HepG2 (cell line): ENCODE results near the gene SLC6A6. TPM values are rescaled to one million over a fixed set of nuclear protein-coding genes. Genes with fewer than 3 reads are reported as not detected.

ENCODE experiments used
- ATAC-seq: fragments of 200-7000 bp; cut with Tn5 transposase; 3 replicates; pipeline ENCODE4 v1.9.1; 2020; ENCODE audit warnings: mild to moderate bottlenecking, moderate library complexity
- BruUV-seq: library from RNA; stranded (reverse); fragments of 400-500 nt; replicated peaks from 2 replicates; lab custom pipeline; 2021; lab: Mats Ljungman, UMichigan
- CTCF ChIA-PET: fragments of 300-600 bp; formaldehyde crosslinking; extraction: SDS; loops from one replicate; lab custom pipeline; 2021; ENCODE audit warnings: low total read pairs, inconsistent platforms, low intra/inter-chr PET ratio; lab: Yijun Ruan, JAX
- POLR2A ChIA-PET: fragments of 350-600 bp; sonication (Branson Sonifier 250); formaldehyde crosslinking; loops from one replicate; lab custom pipeline; 2020; ENCODE audit warnings: antibody characterized with exemption, inconsistent platforms; lab: Yijun Ruan, JAX
- DNase-seq: peaks from one replicate; pipeline ENCODE4 v3.0.0-alpha.2; 2015; ENCODE audit warnings: low spot score
- FAIRE-seq: peaks from 3 replicates; lab custom pipeline; 2011; peaks lifted over from hg19 to GRCh38; lab: Jason Lieb, UNC
- H2AFZ ChIP-seq: one replicate; pipeline ENCODE4 v1.6.1; 2011; ENCODE audit warnings: low read length, inconsistent platforms
- H3K27ac ChIP-seq: fragments of 300-600 bp; 3 replicates; pipeline ENCODE4 v1.8.0; 2011; ENCODE audit warnings: mixed run types, mild to moderate bottlenecking, mixed read lengths, low read length, inconsistent platforms; ENCODE audit not compliant: insufficient read depth; ENCODE audit errors: extremely low read length
- H3K27me3 ChIP-seq, 2 experiments: fragments of 200-600 bp in 1 of 2; 2 replicates in 1 of 2; 3 replicates in 1 of 2; pipeline versions ENCODE4 v1.6.0 to v1.8.0; 2011; ENCODE audit warnings: low read length in 2 of 2, mild to moderate bottlenecking in 2 of 2, moderate library complexity in 2 of 2, inconsistent platforms in 1 of 2; ENCODE audit not compliant: insufficient read depth in 2 of 2, control insufficient read depth in 1 of 2
- H3K36me3 ChIP-seq, 2 experiments: fragments of 200-600 bp in 1 of 2; replicated peaks in 1 of 2; 2 replicates in 1 of 2; 3 replicates in 1 of 2; pipeline versions ENCODE4 v1.5.1 to v1.8.0; 2011; ENCODE audit warnings: low read length in 2 of 2, inconsistent platforms in 1 of 2; ENCODE audit not compliant: insufficient read depth in 2 of 2, control insufficient read depth in 1 of 2
- H3K4me1 ChIP-seq: 2 replicates; pipeline ENCODE4 v1.5.1; 2012; ENCODE audit warnings: low read length, inconsistent platforms; ENCODE audit not compliant: insufficient read depth
- H3K4me2 ChIP-seq: 2 replicates; pipeline ENCODE4 v1.6.0; 2011; ENCODE audit warnings: low read depth, low read length, inconsistent platforms
- H3K4me3 ChIP-seq, 3 experiments: fragments of 200-600 bp in 1 of 3; sonication (generic), shearing (Covaris generic) in 1 of 3; replicated peaks in 1 of 3; 2 replicates each; pipeline ENCODE4 v1.5.1; 2011 to 2016; ENCODE audit warnings: low read length in 3 of 3, inconsistent platforms in 2 of 3, low read depth in 2 of 3, mild to moderate bottlenecking in 2 of 3, control low read depth in 1 of 3, mixed read lengths in 1 of 3; ENCODE audit not compliant: insufficient read depth in 1 of 3
- H3K79me2 ChIP-seq: one replicate; pipeline ENCODE4 v1.6.1; 2011; ENCODE audit warnings: low read length, inconsistent platforms; ENCODE audit not compliant: insufficient read depth
- H3K9ac ChIP-seq: 2 replicates; pipeline ENCODE4 v1.6.0; 2011; ENCODE audit warnings: mild to moderate bottlenecking, low read depth, low read length, inconsistent platforms; ENCODE audit not compliant: insufficient read depth
- H3K9me3 ChIP-seq: 2 replicates; pipeline ENCODE4 v1.5.1; 2012; ENCODE audit warnings: mild to moderate bottlenecking, low read length
- H4K20me1 ChIP-seq: 2 replicates; pipeline ENCODE4 v1.6.0; 2011; ENCODE audit warnings: inconsistent platforms, mild to moderate bottlenecking, low read length, moderate library complexity; ENCODE audit not compliant: insufficient read depth
- BORCS8-MEF2B ChIP-seq: sonication (generic); formaldehyde crosslinking; IDR thresholded peaks from 2 replicates; pipeline ENCODE4 v1.8.0; 2022; ENCODE audit warnings: mild to moderate bottlenecking, missing genetic modification reagents
- JUNB ChIP-seq: sonication (generic); formaldehyde crosslinking; IDR thresholded peaks from 2 replicates; pipeline ENCODE4 v1.8.0; 2022; ENCODE audit warnings: missing genetic modification reagents, mild to moderate bottlenecking, borderline replicate concordance
- KLF6 ChIP-seq: IDR thresholded peaks from 2 replicates; pipeline ENCODE4 v1.8.0; 2016; ENCODE audit warnings: missing biosample characterization, missing genetic modification reagents
- PRDM15 ChIP-seq: sonication (generic); formaldehyde crosslinking; IDR thresholded peaks from 2 replicates; pipeline ENCODE4 v1.4.0; 2020; ENCODE audit warnings: missing genetic modification reagents
- SATB2 ChIP-seq: sonication (generic); formaldehyde crosslinking; IDR thresholded peaks from 2 replicates; pipeline ENCODE4 v1.5.0; 2020; ENCODE audit warnings: missing genetic modification reagents
- SIN3A ChIP-seq: IDR thresholded peaks from 2 replicates; pipeline ENCODE4 v1.6.1; 2011; ENCODE audit warnings: low read depth, mild to moderate bottlenecking, control low read depth, low read length, borderline replicate concordance
- SP140L ChIP-seq: sonication (generic); formaldehyde crosslinking; IDR thresholded peaks from 2 replicates; pipeline ENCODE4 v1.4.0; 2020; ENCODE audit warnings: missing genetic modification reagents, borderline replicate concordance
- SRY ChIP-seq: sonication (generic); formaldehyde crosslinking; IDR thresholded peaks from 2 replicates; pipeline ENCODE4 v1.8.0; 2022; ENCODE audit warnings: mild to moderate bottlenecking, missing genetic modification reagents
- TFDP2 ChIP-seq: sonication (generic); formaldehyde crosslinking; IDR thresholded peaks from 2 replicates; pipeline ENCODE4 v1.4.0; 2020; ENCODE audit warnings: missing genetic modification reagents
- ZNF121 ChIP-seq: sonication (generic); formaldehyde crosslinking; IDR thresholded peaks from 2 replicates; pipeline ENCODE4 v1.5.0; 2020; ENCODE audit warnings: mild to moderate bottlenecking, missing genetic modification reagents
- ZNF318 ChIP-seq: sonication (generic); formaldehyde crosslinking; IDR thresholded peaks from 2 replicates; pipeline ENCODE4 v1.4.0; 2020; ENCODE audit warnings: mild to moderate bottlenecking, missing genetic modification reagents
- ZNF570 ChIP-seq: sonication (generic); formaldehyde crosslinking; IDR thresholded peaks from 2 replicates; pipeline ENCODE4 v1.4.0; 2020; ENCODE audit warnings: mild to moderate bottlenecking, missing genetic modification reagents, borderline replicate concordance
- WGBS: methylation state at CpG from one replicate; pipeline ENCODE4 v1.1.6; 2017; ENCODE audit warnings: low lambda C conversion rate; 5-methylcytosine and 5-hydroxymethylcytosine counted together
- in situ Hi-C: cut with HindIII; loops from 2 replicates; pipeline ENCODE4 v1.10.0; 2017; ENCODE audit warnings: low pct_unique_long_range_greater_than_20kb; ENCODE audit not compliant: extremely low pct_ligation_motif_present
- intact Hi-C: fragments of 100-400 bp; cut with micrococcal nuclease; formaldehyde crosslinking; loops from one replicate; pipeline ENCODE4 v1.10.0; 2022; ENCODE audit not compliant: unreplicated experiment
- polyA plus RNA-seq, 8 experiments: library from polyadenylated mRNA; depleted of rRNA in 3 of 8; stranded (reverse) in 7 of 8; unstranded in 1 of 8; fragments of >200 nt; fragmentation: Illumina TruSeq in 4 of 8; extraction: Trizol in 4 of 8; gene quantifications; 2 replicates each; pipeline versions ENCODE4 v1.2.1 to v1.2.3, GENCODE V29; 2011 to 2016; ENCODE audit warnings: low read depth in 4 of 8, missing spikeins in 1 of 8, mixed read lengths in 1 of 8; ENCODE audit not compliant: insufficient read depth in 1 of 8
- total RNA-seq, 5 experiments: library from RNA; depleted of rRNA; stranded (reverse); fragments of >200 nt; fragmentation: Illumina TruSeq; extraction: Trizol; gene quantifications; 2 replicates each; pipeline ENCODE4 v1.2.3, GENCODE V29; 2016; ENCODE audit warnings: low read depth in 1 of 5

Gene SLC6A6
- total and polyA plus RNA-seq, 2 of the 13 experiments (the other 11 are each of a cell fraction or from before 2014, with no cell fraction given) = 14.1 to 20.7 TPM

GRCh38 chr3:14475621-14476020, 73.2 kb downstream of the SLC6A6 start:
- no peak overlapping the region for H3K27ac ChIP-seq
- 95% methylated on average over 7 of the region's 7 CpGs for WGBS
- no TSS peak for BruUV-seq
- in situ Hi-C loops = no loop called here
- H2AFZ ChIP-seq = no peak overlapping the region
- H3K9ac ChIP-seq = no peak overlapping the region
- no peak overlapping the region for H3K4me2 ChIP-seq
- no peaks in the 10 kb centered on the region for H3K9me3 ChIP-seq
- H3K4me1 ChIP-seq = no peaks in the 10 kb centered on the region
- ChIA-PET CTCF (no interaction called here), POLR2A (no interaction called here)
- no peak for DNase-seq
- peaks cover 19 to 62% of the 10 kb centered on the region in 2 experiments; a peak in 4 of 5 replicates for H3K36me3 ChIP-seq
- no peaks in the 10 kb centered on the region for H3K27me3 ChIP-seq
- no peak for FAIRE-seq
- no peaks in the 10 kb centered on the region for H4K20me1 ChIP-seq
- intact Hi-C loops = no loop called here
- H3K4me3 ChIP-seq = no peak overlapping the region
- no peak for ATAC-seq
- H3K79me2 ChIP-seq = no peaks in the 10 kb centered on the region
- TF ChIP-seq BORCS8-MEF2B (CRISPR knock-in tag) (no peak), SIN3A (no peak), TFDP2 (CRISPR knock-in tag) (no peak), JUNB (no peak), ZNF570 (CRISPR knock-in tag) (no peak), ZNF121 (no peak), ZNF318 (CRISPR knock-in tag) (no peak), KLF6 (CRISPR knock-in tag) (no peak), SRY (CRISPR knock-in tag) (no peak), SATB2 (CRISPR knock-in tag) (no peak), PRDM15 (no peak), SP140L (CRISPR knock-in tag) (no peak)
